ENCODE measurements around the gene AGAP1.

The AGAP1 gene

DNA sequence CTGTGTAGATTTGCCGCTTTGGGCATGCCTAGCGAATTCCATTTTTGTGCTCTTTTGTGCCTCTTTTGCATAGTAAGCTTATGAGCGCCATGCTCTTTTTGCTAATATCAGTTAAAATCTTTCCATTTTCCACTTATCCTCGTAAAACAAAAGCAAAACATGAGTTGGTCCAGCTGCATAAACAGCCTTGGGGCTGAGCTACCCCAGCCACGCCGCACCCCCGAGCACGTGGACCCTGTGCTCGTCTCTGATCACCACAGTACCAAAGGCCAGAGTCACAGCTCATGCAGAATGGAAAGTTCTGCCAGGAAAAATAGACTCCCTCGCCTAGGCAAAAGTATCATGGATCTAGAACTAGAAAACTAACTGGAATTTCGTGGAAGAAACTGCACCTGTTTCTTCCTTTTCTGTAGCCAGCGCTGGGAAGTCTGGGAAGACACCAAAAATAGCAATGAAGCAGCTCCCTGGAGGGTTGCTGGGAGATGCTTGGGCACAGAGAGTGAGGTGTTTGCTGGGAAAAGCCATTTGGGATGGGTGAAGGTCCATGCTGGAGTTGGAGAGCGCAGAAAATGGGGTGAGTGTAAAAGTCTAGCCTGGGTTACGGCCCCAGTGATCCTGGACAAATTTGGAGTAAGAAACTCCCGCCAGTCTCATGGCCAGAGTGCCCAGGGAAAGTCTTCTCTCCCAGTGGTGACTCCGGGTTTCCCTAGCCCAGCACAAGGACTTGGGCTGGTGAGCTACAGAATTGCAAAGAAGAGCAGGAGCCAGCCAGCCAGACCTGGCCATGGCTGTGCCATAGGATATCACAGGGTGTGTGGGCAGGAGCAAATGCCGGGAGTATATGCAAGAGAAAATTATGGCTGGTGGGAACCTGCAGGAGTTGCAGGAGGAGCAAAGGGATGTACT is 456.0 kb downstream of the AGAP1 start:
- no peak for DNase-seq (ENCODE audit: low spot score)

DNA sequence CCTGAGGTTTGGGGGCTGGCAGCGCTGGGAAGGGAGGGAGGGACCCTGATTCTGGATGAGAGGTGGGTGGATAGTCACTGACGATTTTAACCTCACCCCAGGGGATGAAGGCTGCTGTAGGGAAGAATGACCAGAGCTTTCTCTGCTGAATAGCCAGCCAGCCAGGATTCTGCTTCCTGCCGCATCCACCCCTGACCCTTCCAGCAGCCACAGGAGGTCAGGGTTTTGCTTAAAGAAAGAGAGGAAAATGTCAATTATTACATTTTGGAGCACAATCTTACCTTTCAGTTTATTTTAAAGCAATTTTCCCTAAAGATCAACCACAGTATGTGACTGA is 456.6 kb downstream of the AGAP1 start:
- DNase-seq (ENCODE audit: low spot score): no peak

DNA sequence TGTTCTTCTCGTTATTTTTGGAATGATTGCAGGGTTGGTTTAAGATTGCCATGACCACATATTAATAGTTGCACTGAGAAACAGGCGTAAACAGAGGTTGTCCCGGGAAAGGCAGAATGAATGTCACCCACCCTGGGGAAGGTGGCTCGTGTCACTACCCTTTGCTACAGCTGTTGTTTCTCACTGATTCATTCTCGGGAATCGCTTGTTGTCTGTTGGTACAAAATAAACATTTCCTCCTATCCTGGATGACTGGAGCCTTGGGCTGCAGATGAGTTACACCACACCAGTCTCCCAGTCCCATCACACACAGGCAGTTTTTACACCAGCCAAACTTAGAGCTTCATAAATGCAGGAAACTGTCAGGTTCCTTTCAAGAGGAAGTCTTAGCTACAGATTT is 457.6 kb downstream of the AGAP1 start:
- no peak for DNase-seq (ENCODE audit: low spot score)

DNA sequence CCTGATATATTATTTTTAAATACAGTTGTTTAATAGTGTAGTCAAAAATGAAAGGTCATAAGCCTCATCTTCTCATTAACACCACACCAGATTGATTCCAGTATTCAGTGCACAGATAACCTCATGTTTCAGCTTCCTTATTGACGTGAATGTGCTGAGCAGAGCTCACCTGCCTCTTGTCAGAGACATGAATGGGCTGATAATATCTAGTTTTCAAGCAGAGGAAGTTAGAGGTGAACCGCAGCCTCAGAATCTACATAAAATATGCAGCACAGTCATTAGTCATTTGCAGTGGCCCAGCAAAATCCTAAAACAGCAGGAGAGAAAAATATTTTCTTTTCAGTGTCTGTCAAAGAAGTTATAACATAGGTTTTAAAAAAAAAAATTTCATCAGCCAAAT is 458.1 kb downstream of the AGAP1 start:
- no peak for DNase-seq (ENCODE audit: low spot score)

DNA sequence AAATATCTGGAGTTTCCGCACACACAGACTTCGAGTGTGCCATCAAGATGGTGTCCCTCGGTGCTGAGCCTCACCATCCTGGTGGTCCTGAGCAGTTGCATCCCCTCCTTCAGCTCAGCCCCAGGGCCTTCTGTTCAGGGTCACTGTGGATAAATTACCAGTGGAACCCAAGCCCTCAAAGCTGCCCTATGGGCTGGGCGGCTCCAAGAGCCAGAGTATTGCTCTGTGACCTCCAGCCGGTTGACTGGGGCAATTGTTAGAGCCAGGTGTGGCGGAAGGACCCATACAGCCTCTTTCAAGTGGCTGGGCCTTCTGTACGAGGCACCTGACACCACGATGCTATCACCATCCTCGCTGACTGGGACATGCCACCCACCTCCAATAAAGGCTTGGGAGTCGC is 458.9 kb downstream of the AGAP1 start:
- DNase-seq (ENCODE audit: low spot score): no peak

DNA sequence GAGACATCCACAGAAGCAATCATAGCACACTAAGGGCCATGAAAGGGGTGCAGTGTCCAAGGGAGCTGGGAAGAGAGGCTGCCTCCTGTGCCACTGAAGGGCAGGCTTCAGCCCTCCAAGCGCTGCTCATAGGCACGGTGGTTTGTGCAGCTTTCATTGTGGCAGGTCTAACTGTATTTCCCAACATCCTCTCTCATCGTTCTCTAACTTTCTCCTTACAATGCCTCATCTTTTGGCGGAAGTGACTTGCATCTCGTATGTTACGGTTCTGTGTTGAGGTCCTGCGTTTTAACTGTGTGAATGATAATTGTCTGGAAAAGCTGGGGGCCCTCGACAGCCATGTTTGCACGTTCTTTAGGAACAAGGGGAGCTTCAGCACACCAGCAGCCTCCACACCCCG is 460.4 kb downstream of the AGAP1 start:
- DNase-seq (ENCODE audit: low spot score): no peak

DNA sequence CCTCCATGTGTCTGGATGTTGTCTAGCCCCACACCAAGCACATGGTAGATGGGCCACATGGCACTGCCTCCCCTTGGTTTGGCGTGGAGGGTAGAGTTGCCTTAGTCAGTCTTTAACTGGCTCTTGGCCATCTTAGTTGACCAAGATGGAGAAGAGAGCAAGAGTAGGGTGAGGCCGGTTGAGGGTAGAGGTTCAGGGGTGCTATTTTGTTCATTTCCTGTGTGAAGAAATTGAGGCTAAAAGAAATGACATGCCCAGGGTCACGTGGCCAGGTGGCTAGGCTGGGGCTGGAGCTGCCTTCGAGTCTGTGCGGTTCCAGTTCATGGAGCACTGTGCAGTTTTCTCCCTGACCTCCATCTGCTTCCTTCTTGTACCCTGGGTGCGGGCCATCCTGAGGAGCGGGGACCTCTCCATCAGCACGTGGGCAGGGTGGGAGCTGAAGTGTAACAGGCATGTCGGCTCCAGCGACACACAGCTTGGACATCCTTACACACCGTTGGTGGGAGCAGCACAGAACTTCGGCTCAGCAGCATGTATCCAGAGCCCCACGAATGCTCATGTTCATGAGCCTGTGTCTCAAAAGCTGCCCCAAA is 461.1 kb downstream of the AGAP1 start:
- DNase-seq (ENCODE audit: low spot score): no peak

DNA sequence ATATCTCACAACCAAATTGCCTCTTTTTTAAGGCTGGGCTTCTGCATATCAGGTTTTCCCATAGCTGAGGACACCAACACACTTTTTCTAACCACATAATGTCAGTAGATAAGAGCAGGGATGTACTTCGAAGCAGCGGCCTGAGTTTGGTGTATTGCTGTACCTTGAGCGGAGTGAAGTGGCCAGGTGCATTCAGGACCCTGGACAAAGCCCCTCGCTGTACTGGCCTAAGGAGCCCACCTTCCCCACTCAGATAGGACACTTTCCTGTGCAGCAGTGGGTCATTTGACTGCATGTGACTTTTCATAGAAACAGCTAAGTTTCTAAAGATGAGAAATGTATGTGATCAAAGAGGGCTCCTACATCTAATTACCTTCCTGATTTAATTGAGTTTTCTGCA is 461.8 kb downstream of the AGAP1 start:
- DNase-seq (ENCODE audit: low spot score): no peak

DNA sequence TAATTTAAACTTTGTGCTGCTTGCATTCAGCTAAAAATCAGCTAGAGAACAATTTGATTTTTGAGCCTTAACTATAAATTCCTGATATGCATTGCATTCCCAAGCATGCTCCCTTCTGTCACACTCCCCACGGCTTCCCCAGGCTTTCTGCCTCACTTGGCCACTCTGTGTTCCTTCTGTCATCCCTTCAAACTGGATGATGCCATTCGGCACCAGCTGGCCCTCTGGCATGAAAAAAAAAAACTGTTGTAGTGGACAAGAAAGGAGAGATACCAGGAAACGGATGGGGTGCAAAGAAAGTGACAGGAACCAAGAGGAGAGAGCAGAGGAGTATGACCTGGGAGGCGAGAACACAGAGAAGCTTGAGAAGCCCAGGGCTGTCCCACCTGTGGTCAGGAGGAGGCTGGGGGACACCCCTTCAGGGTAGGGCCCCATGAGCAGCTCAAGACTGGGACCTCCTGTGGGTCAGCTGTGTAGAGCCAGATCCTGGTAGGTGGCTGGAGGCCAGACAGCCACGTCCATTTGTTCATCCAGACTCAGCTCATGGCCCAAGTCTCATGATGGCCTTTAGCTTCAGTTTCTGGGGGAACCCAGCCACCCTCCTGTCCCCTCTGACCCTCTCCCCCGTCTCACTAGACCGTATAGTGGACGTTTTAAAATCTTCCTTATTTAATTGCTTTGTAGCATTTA is 462.6 kb downstream of the AGAP1 start:
- no peak for DNase-seq (ENCODE audit: low spot score)

DNA sequence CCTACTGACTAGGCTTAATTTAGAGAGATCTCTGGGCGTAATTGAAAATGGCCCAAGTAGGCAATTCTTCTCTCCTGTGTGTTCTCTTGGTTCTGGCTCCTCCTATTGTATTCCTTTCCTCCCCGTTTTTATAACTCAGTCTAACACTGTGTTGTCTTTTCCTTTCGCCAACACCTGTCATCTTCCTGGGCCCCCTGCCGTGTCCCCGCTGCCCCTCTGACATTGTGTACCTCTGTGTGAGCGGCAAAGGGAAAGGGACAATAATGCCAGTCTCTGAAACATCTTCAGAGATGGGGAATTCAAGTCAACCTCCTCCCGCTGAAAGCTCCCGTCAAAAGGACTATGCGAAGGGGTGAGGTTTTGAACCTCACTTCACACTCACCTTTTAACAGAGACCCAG is 463.4 kb downstream of the AGAP1 start:
- no peak for DNase-seq (ENCODE audit: low spot score)

DNA sequence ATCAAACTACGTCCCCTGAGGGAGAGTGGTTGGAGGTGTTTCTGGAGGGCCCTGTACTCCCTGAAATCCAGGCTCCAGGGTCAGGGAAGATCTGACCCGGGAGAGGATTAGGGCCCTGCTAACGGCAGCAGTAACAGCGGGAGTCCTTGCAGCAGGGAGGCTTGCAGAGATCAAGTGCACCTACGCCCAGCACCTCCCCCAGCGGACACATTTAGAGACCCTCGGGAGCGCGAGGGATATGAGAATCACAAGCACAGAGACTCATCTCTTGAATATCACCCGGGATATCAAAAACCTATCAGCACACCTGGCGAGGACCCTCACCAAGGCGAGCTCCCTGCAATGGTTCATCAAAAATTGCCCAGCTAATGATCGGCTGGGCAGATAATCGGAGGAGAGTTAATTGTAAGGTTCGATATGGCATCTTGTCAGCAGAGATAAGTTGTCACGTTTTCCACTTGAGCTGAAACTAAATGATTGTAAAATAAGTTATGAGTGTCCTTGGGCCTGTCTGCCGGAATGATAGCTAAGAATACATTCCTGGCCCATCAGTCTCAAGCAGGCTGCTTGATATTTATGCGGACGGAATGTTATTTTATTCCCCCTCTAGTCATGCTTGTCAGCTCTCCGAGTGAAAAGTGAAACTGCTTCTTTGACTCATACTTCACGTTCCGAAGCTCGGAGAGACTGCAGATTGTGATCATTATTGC is 464.5 kb downstream of the AGAP1 start:
- DNase-seq (ENCODE audit: low spot score): no peak

DNA sequence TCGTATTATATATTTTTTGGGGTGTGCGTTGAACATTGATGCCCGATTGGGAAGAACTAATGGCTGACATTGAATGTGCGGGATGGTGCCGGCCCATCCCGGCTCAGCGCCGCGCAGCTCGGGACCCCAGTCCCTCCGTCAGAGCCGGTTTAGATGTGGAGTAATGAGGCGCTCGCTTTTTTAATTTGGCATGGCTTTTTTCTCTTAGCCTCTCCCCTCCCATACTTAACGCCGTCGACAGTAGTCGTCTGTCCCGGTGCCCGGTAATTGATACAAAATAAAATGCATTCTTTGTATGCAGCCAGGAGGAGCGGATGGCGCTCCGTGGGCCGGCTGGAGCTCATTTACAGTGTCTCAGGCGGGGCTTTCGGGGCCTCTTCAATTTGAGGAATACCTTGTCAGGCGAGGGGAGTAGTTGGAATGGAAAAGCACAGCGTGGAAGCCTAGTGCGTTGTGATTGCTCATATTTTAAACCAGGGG is 465.1 kb downstream of the AGAP1 start:
- no peak for DNase-seq (ENCODE audit: low spot score)

DNA sequence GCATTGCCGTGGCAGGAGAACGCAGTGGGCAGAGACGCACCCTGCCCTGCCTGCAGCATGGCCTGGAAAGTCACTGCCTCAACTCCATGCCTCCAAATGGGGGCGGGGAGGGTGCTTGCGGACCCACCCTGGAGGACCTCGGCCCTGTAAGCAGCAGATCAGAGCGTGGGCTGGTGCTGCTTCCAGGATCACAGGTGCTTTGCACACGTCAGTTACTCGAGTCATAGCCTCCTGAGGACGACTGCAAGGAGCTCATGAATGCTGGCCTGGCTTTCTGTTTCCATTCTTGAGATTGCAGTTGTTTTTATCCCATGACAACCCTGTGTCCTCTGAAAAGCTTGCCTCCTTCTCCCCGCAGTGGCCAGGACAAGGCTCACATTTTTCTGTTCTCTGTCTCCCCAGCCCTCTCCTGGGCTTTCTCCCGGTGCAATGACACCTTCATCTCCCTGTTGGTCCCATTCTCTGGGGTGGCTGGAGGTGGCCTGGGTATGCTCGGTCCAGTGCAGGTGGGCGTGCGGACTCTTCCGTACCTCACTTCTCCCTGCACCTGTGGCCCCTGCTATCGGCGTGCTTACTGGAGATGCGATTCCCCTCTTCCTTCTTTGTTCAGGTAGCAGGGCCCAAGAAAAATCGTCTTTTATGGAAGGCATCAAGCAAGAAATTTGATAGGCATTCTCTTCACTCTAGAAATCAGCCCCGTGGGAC is 466.3 kb downstream of the AGAP1 start:
- no peak for DNase-seq (ENCODE audit: low spot score)

DNA sequence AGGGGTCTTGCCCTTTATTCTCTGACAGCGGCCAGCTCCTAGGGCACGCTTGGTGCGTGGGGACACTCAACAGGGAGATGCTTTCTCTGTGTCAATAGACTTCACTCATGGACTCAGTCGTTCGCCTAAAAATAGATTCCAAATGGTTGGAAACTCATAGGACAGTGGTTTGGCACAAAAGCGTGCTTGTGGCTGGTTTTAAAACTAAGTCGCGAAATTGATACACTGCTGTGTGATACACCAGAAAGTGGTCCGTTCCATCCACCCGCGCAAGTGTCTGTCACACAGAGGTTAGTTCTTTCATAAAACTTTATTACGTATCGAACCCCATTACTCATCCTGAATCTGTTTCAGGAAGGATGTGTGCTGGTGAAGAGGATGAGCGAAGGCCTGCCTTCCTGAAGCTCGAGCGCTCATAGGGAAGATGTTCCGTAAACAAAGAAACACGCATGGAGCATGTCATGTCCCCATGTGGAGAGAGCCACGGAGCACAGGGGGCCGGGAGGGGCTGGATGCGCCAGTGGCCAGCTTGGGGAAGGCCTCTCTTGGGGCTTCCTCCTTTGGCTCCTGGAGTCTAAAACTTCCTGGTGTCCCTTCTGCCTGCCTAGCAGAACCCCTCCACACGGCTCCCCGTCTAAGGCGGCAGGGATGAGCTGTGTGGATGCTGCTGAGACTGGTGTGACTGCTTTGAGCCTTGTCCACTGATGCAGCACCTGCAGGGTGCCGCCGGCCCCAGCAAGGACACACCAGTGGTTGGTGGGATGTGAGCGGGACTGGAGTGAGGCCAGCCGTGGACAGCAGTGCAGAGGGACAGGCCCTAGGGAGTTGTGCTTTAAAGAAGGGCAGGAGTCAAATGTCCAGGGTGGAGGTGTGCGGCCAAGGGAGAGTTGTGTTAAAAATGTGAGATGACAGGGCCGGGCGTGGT is 467.1 kb downstream of the AGAP1 start:
- DNase-seq (ENCODE audit: low spot score): no peak

DNA sequence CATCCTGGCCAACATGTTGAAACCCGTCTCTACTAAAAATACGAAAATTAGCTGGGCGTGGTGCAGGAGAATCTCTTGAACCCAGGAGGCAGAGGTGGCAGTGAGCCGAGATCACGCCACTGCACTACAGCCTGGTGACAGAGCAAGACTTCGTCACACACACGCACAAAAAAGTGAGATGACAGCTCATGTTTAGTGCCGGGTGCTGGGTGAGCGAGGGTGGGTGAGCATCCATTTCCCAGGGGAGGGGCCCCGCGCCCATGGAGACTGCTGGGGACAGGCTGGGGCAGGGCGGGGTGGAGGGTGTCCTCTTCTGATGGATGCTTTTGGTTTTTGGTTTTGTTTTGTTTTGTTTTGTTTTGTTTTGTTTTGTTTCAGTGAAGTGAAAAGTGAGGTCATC is 467.9 kb downstream of the AGAP1 start:
- DNase-seq (ENCODE audit: low spot score): no peak

DNA sequence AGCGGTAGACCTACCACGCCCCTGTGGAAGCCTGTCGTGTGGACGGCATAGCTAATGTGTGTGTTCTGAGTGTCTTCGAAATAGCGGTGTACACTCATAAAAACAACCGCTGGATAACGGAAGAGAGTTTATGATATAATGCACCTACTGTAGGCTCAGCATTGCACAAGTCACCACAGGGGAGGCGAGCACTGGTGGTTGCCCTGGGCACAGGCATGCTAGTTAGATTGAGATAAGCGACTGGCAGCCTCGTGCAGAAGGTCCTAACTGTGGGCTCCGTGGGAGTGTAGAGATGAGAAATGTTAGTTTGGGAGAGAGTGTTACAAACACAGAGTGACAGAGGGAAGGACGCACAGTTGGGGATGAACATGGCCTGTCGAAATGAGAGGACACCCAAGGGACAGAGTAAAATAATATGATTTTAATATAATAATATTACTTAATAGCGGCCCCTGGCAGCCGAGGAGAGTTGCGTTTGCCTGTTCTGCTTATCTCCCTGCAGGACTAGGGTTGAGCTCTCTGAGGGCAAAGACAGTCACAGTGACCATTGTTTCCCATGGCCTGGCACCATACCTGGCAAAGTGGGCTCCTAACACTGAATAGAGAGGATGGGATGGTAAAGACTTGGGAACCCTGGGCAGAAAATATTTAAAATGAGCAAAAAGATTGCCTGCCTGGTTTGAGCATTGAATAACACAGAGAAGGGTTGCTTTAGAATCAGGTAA is 470.2 kb downstream of the AGAP1 start:
- no peak for DNase-seq (ENCODE audit: low spot score)

DNA sequence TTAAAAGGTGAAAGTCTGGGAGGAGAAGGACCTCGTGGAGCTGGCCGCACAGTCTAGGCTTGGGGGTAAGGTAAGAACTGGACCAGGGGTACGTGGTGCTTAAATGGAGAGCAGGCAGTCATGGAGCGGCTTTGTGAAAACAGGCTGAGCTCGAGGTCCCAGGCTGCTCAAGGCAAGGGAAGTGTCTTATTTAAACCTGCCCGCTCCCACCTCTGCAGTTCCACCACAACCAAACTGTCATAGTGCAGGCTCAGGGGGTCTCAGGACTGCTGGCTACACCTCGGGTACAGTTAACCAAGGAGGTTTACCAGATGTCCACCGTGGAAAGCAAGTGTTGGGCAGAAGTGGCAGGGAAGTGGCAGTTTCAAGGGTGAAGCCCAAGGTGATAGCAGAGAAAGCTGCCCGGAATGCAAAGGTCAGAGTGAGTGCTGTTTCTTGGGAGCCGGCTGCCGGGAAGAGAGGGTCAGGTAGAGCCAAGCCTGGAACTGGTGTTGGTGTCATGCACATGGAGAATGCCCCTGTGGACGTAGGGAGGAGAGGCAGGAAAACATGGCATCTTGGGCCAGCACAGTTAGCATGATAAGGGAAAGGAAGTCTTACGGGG is 471.0 kb downstream of the AGAP1 start:
- no peak for DNase-seq (ENCODE audit: low spot score)

DNA sequence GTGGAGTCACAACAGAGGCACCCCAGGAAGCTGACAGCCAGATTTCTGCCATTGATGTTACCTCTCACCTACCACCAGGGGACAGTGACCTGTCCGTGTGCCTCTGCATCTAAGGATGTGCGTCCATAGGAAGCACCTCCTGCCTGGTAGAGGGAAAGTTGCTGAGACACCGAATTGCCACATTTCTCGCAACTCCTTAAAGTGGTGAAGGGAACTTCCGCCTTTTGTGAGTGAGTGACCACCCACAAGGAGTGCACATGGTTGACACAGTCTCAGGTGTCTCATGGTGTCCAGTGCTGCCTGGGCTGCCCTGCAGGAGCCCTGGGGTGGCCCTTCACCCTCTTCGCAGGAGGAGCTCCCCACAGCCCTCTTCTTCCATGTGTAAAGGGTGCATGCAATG is 472.6 kb downstream of the AGAP1 start:
- DNase-seq (ENCODE audit: low spot score): no peak

DNA sequence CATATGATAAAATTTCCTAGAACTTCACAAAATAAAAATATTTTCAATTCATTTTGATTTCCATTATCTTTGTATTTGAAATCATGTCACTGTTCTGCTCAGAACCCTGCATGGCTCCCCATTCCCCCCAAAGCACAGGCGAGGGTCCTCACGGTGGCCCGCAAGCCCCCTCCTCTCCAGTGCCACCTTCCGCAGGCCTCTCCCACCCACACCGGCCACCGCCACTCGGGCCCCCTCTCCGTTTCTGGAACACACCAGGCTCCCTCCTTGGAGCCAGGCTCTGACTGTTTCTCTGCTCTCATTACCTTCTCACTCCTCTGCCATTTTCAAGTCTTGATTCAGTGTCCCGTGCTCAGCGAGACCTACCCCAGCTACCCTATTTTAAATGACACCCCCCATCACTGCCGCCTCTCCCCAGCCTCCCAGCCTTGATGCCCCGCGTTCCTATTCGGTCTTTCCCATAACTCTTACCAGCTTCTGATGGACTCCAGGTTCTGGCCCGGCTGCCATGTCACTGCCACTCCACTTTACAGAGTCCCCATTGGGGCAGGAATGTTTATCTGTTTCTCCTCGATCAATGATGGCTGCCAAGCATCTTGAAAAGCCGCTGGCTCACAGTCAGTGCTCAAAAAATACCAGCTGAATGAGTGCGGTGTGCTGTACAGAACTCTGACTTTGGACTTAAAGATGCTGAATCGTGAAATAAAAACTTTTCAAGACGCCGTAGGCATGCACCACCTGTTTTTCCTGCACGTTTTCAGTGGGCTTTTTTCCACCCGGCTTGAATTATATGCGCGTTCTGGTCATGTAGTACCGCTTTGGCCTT is 473.3 kb downstream of the AGAP1 start:
- no peak for DNase-seq (ENCODE audit: low spot score)

All from hepatic stellate cell (primary cell).